IMR-90 (cell line): ENCODE data around the gene SNAP29. TPM values are rescaled to one million over a fixed set of nuclear protein-coding genes. Genes with fewer than 3 reads are reported as not detected.

Experiments used
- ATAC-seq: fragments of 200-7000 bp; cut with Tn5 transposase; 2 replicates; pipeline ENCODE4 v1.9.1; 2020; ENCODE audit warnings: low read depth, mild to moderate bottlenecking, moderate library complexity
- BruUV-seq: library from RNA; stranded (reverse); fragments of 400-500 nt; replicated peaks from 2 replicates; lab custom pipeline; 2021; lab: Mats Ljungman, UMichigan
- CTCF ChIA-PET: fragments of 300-600 bp; formaldehyde crosslinking; extraction: SDS; loops from one replicate; lab custom pipeline; 2021; ENCODE audit warnings: antibody characterized with exemption; lab: Yijun Ruan, JAX
- POLR2A ChIA-PET: fragments of 300-600 bp; sonication (Branson Sonifier 250); formaldehyde crosslinking; loops from one replicate; lab custom pipeline; 2022; ENCODE audit warnings: antibody characterized with exemption; ENCODE audit not compliant: unreplicated experiment; lab: Charles Lee
- DNase-seq: peaks from one replicate; pipeline ENCODE4 v3.0.0; 2013
- H2AFZ ChIP-seq: replicated peaks from 2 replicates; pipeline ENCODE3; 2013; ENCODE audit warnings: low read length, mild to moderate bottlenecking; ENCODE audit not compliant: poor library complexity
- H2AK5ac ChIP-seq: 2 replicates; pipeline ENCODE4 v1.6.1; 2013; ENCODE audit warnings: low read depth, low read length, inconsistent platforms
- H2AK9ac ChIP-seq: replicated peaks from 2 replicates; pipeline ENCODE3; 2013; ENCODE audit warnings: mild to moderate bottlenecking, low read depth, low read length, moderate library complexity; ENCODE audit not compliant: poor library complexity
- H2BK120ac ChIP-seq: 2 replicates; pipeline ENCODE4 v1.6.1; 2013; ENCODE audit warnings: low read depth, low read length, inconsistent platforms
- H2BK15ac ChIP-seq: 3 replicates; pipeline ENCODE4 v1.6.1; 2013; ENCODE audit warnings: low read depth, low read length, inconsistent platforms
- H2BK20ac ChIP-seq: 2 replicates; pipeline ENCODE4 v1.6.1; 2013; ENCODE audit warnings: low read depth, mild to moderate bottlenecking, inconsistent platforms, low read length, moderate library complexity
- H2BK5ac ChIP-seq: 2 replicates; pipeline ENCODE4 v1.6.1; 2013; ENCODE audit warnings: mild to moderate bottlenecking, low read depth, low read length, inconsistent platforms; ENCODE audit not compliant: poor library complexity, severe bottlenecking
- H3K14ac ChIP-seq: replicated peaks from 2 replicates; pipeline ENCODE4 v1.6.1; 2013; ENCODE audit warnings: low read depth, low read length, inconsistent platforms
- H3K18ac ChIP-seq: 2 replicates; pipeline ENCODE4 v1.6.1; 2013; ENCODE audit warnings: low read depth, low read length, control low read depth
- H3K23ac ChIP-seq: 2 replicates; pipeline ENCODE4 v1.6.1; 2013; ENCODE audit warnings: low read depth, low read length, inconsistent platforms
- H3K27ac ChIP-seq: 2 replicates; pipeline ENCODE4 v1.5.1; 2013; ENCODE audit warnings: mild to moderate bottlenecking, control low read depth, low read length; ENCODE audit not compliant: insufficient read depth
- H3K27me3 ChIP-seq: 2 replicates; pipeline ENCODE4 v1.6.1; 2013; ENCODE audit warnings: low read length; ENCODE audit not compliant: control insufficient read depth, insufficient read depth
- H3K36me3 ChIP-seq: 2 replicates; pipeline ENCODE4 v1.6.1; 2013; ENCODE audit warnings: low read length, mixed read lengths; ENCODE audit not compliant: control insufficient read depth, insufficient read depth
- H3K4ac ChIP-seq: 2 replicates; pipeline ENCODE4 v1.6.1; 2013; ENCODE audit warnings: low read depth, low read length, inconsistent platforms
- H3K4me1 ChIP-seq: 2 replicates; pipeline ENCODE4 v1.6.1; 2013; ENCODE audit warnings: low read length, mixed read lengths; ENCODE audit not compliant: control insufficient read depth, insufficient read depth
- H3K4me2 ChIP-seq: 2 replicates; pipeline ENCODE4 v1.6.1; 2013; ENCODE audit warnings: low read depth, mild to moderate bottlenecking, control low read depth, low read length, moderate library complexity
- H3K4me3 ChIP-seq: 2 replicates; pipeline ENCODE4 v1.5.1; 2013; ENCODE audit warnings: low read depth, mild to moderate bottlenecking, control low read depth, low read length, moderate library complexity; ENCODE audit not compliant: insufficient read depth
- H3K56ac ChIP-seq: 2 replicates; pipeline ENCODE4 v1.6.1; 2013; ENCODE audit warnings: low read length, inconsistent platforms; ENCODE audit not compliant: insufficient read depth; ENCODE audit errors: extremely low read depth
- H3K79me1 ChIP-seq, 2 experiments: 2 replicates each; pipeline ENCODE4 v1.6.1; 2013; ENCODE audit warnings: low read length in 2 of 2, inconsistent platforms in 1 of 2, low read depth in 1 of 2
- H3K9ac ChIP-seq: 2 replicates; pipeline ENCODE4 v1.6.1; 2013; ENCODE audit warnings: low read depth, low read length, control low read depth
- H3K9me1 ChIP-seq: 2 replicates; pipeline ENCODE4 v1.6.1; 2013; ENCODE audit warnings: low read length, inconsistent platforms; ENCODE audit not compliant: insufficient read depth
- H3K9me3 ChIP-seq: 2 replicates; pipeline ENCODE4 v1.6.1; 2013; ENCODE audit warnings: low read length; ENCODE audit not compliant: control insufficient read depth, insufficient read depth
- H4K20me1 ChIP-seq: 2 replicates; pipeline ENCODE4 v1.6.1; 2013; ENCODE audit warnings: low read length, inconsistent platforms; ENCODE audit not compliant: insufficient read depth
- H4K5ac ChIP-seq: 2 replicates; pipeline ENCODE4 v1.6.1; 2013; ENCODE audit warnings: mild to moderate bottlenecking, low read depth, low read length, control low read depth
- H4K8ac ChIP-seq, 2 experiments: 2 replicates each; pipeline ENCODE4 v1.6.1; 2013; ENCODE audit warnings: low read depth in 2 of 2, low read length in 2 of 2, control low read depth in 1 of 2, inconsistent platforms in 1 of 2
- H4K91ac ChIP-seq: 2 replicates; pipeline ENCODE4 v1.6.1; 2013; ENCODE audit warnings: low read depth, low read length, inconsistent platforms; ENCODE audit not compliant: insufficient read depth
- BHLHE40 ChIP-seq: fragments of 150-350 bp; IDR thresholded peaks from 2 replicates; pipeline ENCODE4 v1.6.1; 2016; ENCODE audit warnings: mild to moderate bottlenecking, low read depth, low read length
- CEBPB ChIP-seq: IDR thresholded peaks from 2 replicates; pipeline ENCODE4 v1.6.1; 2012; ENCODE audit warnings: low read depth, low read length, improper control_type of control experiment
- CTCF ChIP-seq: conservative IDR thresholded peaks from 2 replicates; pipeline ENCODE4 v1.5.1; 2012; ENCODE audit warnings: mild to moderate bottlenecking, low read depth, low read length, improper control_type of control experiment
- ELK1 ChIP-seq: fragments of 150-350 bp; IDR thresholded peaks from 2 replicates; pipeline ENCODE4 v1.6.1; 2016; ENCODE audit warnings: low read depth, mild to moderate bottlenecking, low read length, moderate library complexity, borderline replicate concordance
- FOS ChIP-seq: fragments of 150-350 bp; IDR thresholded peaks from 2 replicates; pipeline ENCODE4 v1.6.1; 2016; ENCODE audit warnings: low read depth, low read length
- MAZ ChIP-seq: IDR thresholded peaks from 2 replicates; pipeline ENCODE4 v1.6.1; 2012; ENCODE audit warnings: low read depth, mild to moderate bottlenecking, low read length, improper control_type of control experiment, moderate library complexity, borderline replicate concordance
- MXI1 ChIP-seq: IDR thresholded peaks from 2 replicates; pipeline ENCODE4 v1.6.1; 2012; ENCODE audit warnings: low read depth, mild to moderate bottlenecking, low read length, moderate library complexity, borderline replicate concordance
- NFE2L2 ChIP-seq: fragments of 150-350 bp; IDR thresholded peaks from 2 replicates; pipeline ENCODE4 v1.6.1; 2016; ENCODE audit warnings: low read depth, mild to moderate bottlenecking, low read length
- POLR2A ChIP-seq: IDR thresholded peaks from 2 replicates; pipeline ENCODE4 v1.6.1; 2012; ENCODE audit warnings: mild to moderate bottlenecking, low read depth, low read length
- RAD21 ChIP-seq: IDR thresholded peaks from 2 replicates; pipeline ENCODE4 v1.6.1; 2012; ENCODE audit warnings: low read length, improper control_type of control experiment
- RCOR1 ChIP-seq: IDR thresholded peaks from 2 replicates; pipeline ENCODE4 v1.6.1; 2012; ENCODE audit warnings: mild to moderate bottlenecking, low read length, improper control_type of control experiment; ENCODE audit not compliant: insufficient replicate concordance
- RFX5 ChIP-seq: IDR thresholded peaks from 2 replicates; pipeline ENCODE4 v1.8.0; 2012; ENCODE audit warnings: low read depth, mild to moderate bottlenecking, low read length, moderate library complexity
- SMC3 ChIP-seq: fragments of 150-350 bp; IDR thresholded peaks from 2 replicates; pipeline ENCODE4 v1.6.1; 2016; ENCODE audit warnings: low read depth, mild to moderate bottlenecking, antibody characterized with exemption, low read length, moderate library complexity
- USF2 ChIP-seq: fragments of 150-350 bp; IDR thresholded peaks from 2 replicates; pipeline ENCODE4 v1.6.1; 2017; ENCODE audit warnings: mild to moderate bottlenecking, antibody characterized with exemption, low read length, low read depth
- WGBS, 2 experiments: methylation state at CpG; one replicate each; pipeline versions ENCODE4 v1.1.5 to v1.1.7; 2013; ENCODE audit warnings: missing lambda C conversion rate in 2 of 2; ENCODE audit not compliant: insufficient read length in 1 of 2; ENCODE audit errors: extremely low coverage in 2 of 2; 5-methylcytosine and 5-hydroxymethylcytosine counted together
- dilution Hi-C: fragments of 300-500 bp; cut with HindIII; formaldehyde crosslinking; loops from one replicate; pipeline ENCODE4 v1.14.3; 2018; ENCODE audit warnings: low sequenced_read_pairs; ENCODE audit not compliant: unreplicated experiment
- in situ Hi-C: fragments of 300-500 bp; cut with MboI; formaldehyde crosslinking; loops from 3 replicates; pipeline ENCODE4 v1.14.3; 2019; ENCODE audit warnings: low sequenced_read_pairs, inconsistent platforms, mixed read lengths
- intact Hi-C: fragments of 100-400 bp; cut with micrococcal nuclease; formaldehyde crosslinking; loops from 2 replicates; pipeline ENCODE4 v1.10.0; 2022
- polyA plus RNA-seq, 3 experiments: library from polyadenylated mRNA; depleted of rRNA; stranded (reverse); fragments of >200 nt; gene quantifications; 2 replicates each; pipeline ENCODE4 v1.2.3, GENCODE V29; 2012; ENCODE audit warnings: low replicate concordance in 1 of 3
- total RNA-seq: library from RNA; depleted of rRNA; stranded (reverse); fragments of >200 nt; gene quantifications from 2 replicates; pipeline ENCODE4 v1.2.3, GENCODE V29; 2012

SNAP29 gene
- total and polyA plus RNA-seq, 2 of the 4 experiments (the other 2 are of a cell fraction) = 10.6 to 29.5 TPM

- WGBS, 2 experiments = 100% methylated on average over 4 of the region's 9 CpGs; no CpG with 5 or more reads in 1 of the 2 experiments
- Histone ChIP-seq H3K27me3 (no peaks in the 10 kb centered on the region), H3K18ac (no peak overlapping the region), H4K20me1 (peaks cover 8% of the 10 kb centered on the region), H2BK5ac (no peak overlapping the region), H2BK20ac (no peak overlapping the region), H3K4ac (no peak overlapping the region), H3K79me1 (peaks cover 0 to 3% of the 10 kb centered on the region in 2 experiments; a peak in 1 of 4 replicates), H2AK9ac (no peak overlapping the region), H3K36me3 (peaks cover 27% of the 10 kb centered on the region), H3K9ac (no peak overlapping the region), H4K91ac (no peak overlapping the region), H3K4me1 (peaks cover 5% of the 10 kb centered on the region; the same call in 1 of the 2 replicates), H2BK120ac (no peak overlapping the region), H3K27ac (no peak overlapping the region), H3K56ac (no peak overlapping the region), H2BK15ac (no peak overlapping the region), H3K4me3 (no peak overlapping the region), H3K4me2 (no peak overlapping the region), H4K5ac (no peak overlapping the region), H2AFZ (no peak overlapping the region), H3K9me1 (no peaks in the 10 kb centered on the region), H3K9me3 (no peaks in the 10 kb centered on the region), H3K23ac (no peak overlapping the region), H4K8ac (no peak overlapping the region), H3K14ac (no peak overlapping the region), H2AK5ac (no peak overlapping the region)
- in situ Hi-C loops (no loop called here), dilution Hi-C loops (no loop called here), intact Hi-C loops (loop anchor here (10.0 kb wide), 1 partner anchor 73 kb away; no protein-coding TSS in a partner anchor)
- no peak for ATAC-seq
- no TSS peak for BruUV-seq
- no peak for DNase-seq
- POLR2A ChIA-PET = no interaction called here
- CTCF ChIA-PET = no interaction called here
- TF ChIP-seq RCOR1 (no peak), CTCF (no peak), ELK1 (no peak), USF2 (no peak), RFX5 (no peak), FOS (no peak), POLR2A (no peak), MXI1 (no peak), RAD21 (no peak), CEBPB (no peak), SMC3 (no peak), BHLHE40 (no peak), MAZ (no peak), NFE2L2 (no peak)
Observed at GRCh38 chr22:20881869-20882815, 23.3 kb downstream of the SNAP29 start.
